IMR-90 (cell line): ENCODE measurements around the gene FEM1B. TPM values are rescaled to one million over a fixed set of nuclear protein-coding genes. Genes with fewer than 3 reads are reported as not detected.

Source experiments
- ATAC-seq: fragments of 200-7000 bp; cut with Tn5 transposase; 2 replicates; pipeline ENCODE4 v1.9.1; 2020; ENCODE audit warnings: low read depth, mild to moderate bottlenecking, moderate library complexity
- BruUV-seq: library from RNA; stranded (reverse); fragments of 400-500 nt; replicated peaks from 2 replicates; lab custom pipeline; 2021; lab: Mats Ljungman, UMichigan
- CTCF ChIA-PET: fragments of 300-600 bp; formaldehyde crosslinking; extraction: SDS; loops from one replicate; lab custom pipeline; 2021; ENCODE audit warnings: antibody characterized with exemption; lab: Yijun Ruan, JAX
- POLR2A ChIA-PET: fragments of 300-600 bp; sonication (Branson Sonifier 250); formaldehyde crosslinking; loops from one replicate; lab custom pipeline; 2022; ENCODE audit warnings: antibody characterized with exemption; ENCODE audit not compliant: unreplicated experiment; lab: Charles Lee
- DNase-seq: peaks from one replicate; pipeline ENCODE4 v3.0.0; 2013
- H2AFZ ChIP-seq: replicated peaks from 2 replicates; pipeline ENCODE3; 2013; ENCODE audit warnings: low read length, mild to moderate bottlenecking; ENCODE audit not compliant: poor library complexity
- H2AK5ac ChIP-seq: 2 replicates; pipeline ENCODE4 v1.6.1; 2013; ENCODE audit warnings: low read depth, low read length, inconsistent platforms
- H2AK9ac ChIP-seq: replicated peaks from 2 replicates; pipeline ENCODE3; 2013; ENCODE audit warnings: mild to moderate bottlenecking, low read depth, low read length, moderate library complexity; ENCODE audit not compliant: poor library complexity
- H2BK120ac ChIP-seq: 2 replicates; pipeline ENCODE4 v1.6.1; 2013; ENCODE audit warnings: low read depth, low read length, inconsistent platforms
- H2BK15ac ChIP-seq: 3 replicates; pipeline ENCODE4 v1.6.1; 2013; ENCODE audit warnings: low read depth, low read length, inconsistent platforms
- H2BK20ac ChIP-seq: 2 replicates; pipeline ENCODE4 v1.6.1; 2013; ENCODE audit warnings: low read depth, mild to moderate bottlenecking, inconsistent platforms, low read length, moderate library complexity
- H2BK5ac ChIP-seq: 2 replicates; pipeline ENCODE4 v1.6.1; 2013; ENCODE audit warnings: mild to moderate bottlenecking, low read depth, low read length, inconsistent platforms; ENCODE audit not compliant: poor library complexity, severe bottlenecking
- H3K14ac ChIP-seq: replicated peaks from 2 replicates; pipeline ENCODE4 v1.6.1; 2013; ENCODE audit warnings: low read depth, low read length, inconsistent platforms
- H3K18ac ChIP-seq: 2 replicates; pipeline ENCODE4 v1.6.1; 2013; ENCODE audit warnings: low read depth, low read length, control low read depth
- H3K23ac ChIP-seq: 2 replicates; pipeline ENCODE4 v1.6.1; 2013; ENCODE audit warnings: low read depth, low read length, inconsistent platforms
- H3K27ac ChIP-seq: 2 replicates; pipeline ENCODE4 v1.5.1; 2013; ENCODE audit warnings: mild to moderate bottlenecking, control low read depth, low read length; ENCODE audit not compliant: insufficient read depth
- H3K27me3 ChIP-seq: 2 replicates; pipeline ENCODE4 v1.6.1; 2013; ENCODE audit warnings: low read length; ENCODE audit not compliant: control insufficient read depth, insufficient read depth
- H3K36me3 ChIP-seq: 2 replicates; pipeline ENCODE4 v1.6.1; 2013; ENCODE audit warnings: low read length, mixed read lengths; ENCODE audit not compliant: control insufficient read depth, insufficient read depth
- H3K4ac ChIP-seq: 2 replicates; pipeline ENCODE4 v1.6.1; 2013; ENCODE audit warnings: low read depth, low read length, inconsistent platforms
- H3K4me1 ChIP-seq: 2 replicates; pipeline ENCODE4 v1.6.1; 2013; ENCODE audit warnings: low read length, mixed read lengths; ENCODE audit not compliant: control insufficient read depth, insufficient read depth
- H3K4me2 ChIP-seq: 2 replicates; pipeline ENCODE4 v1.6.1; 2013; ENCODE audit warnings: low read depth, mild to moderate bottlenecking, control low read depth, low read length, moderate library complexity
- H3K4me3 ChIP-seq: 2 replicates; pipeline ENCODE4 v1.5.1; 2013; ENCODE audit warnings: low read depth, mild to moderate bottlenecking, control low read depth, low read length, moderate library complexity; ENCODE audit not compliant: insufficient read depth
- H3K56ac ChIP-seq: 2 replicates; pipeline ENCODE4 v1.6.1; 2013; ENCODE audit warnings: low read length, inconsistent platforms; ENCODE audit not compliant: insufficient read depth; ENCODE audit errors: extremely low read depth
- H3K79me1 ChIP-seq, 2 experiments: 2 replicates each; pipeline ENCODE4 v1.6.1; 2013; ENCODE audit warnings: low read length in 2 of 2, inconsistent platforms in 1 of 2, low read depth in 1 of 2
- H3K9ac ChIP-seq: 2 replicates; pipeline ENCODE4 v1.6.1; 2013; ENCODE audit warnings: low read depth, low read length, control low read depth
- H3K9me1 ChIP-seq: 2 replicates; pipeline ENCODE4 v1.6.1; 2013; ENCODE audit warnings: low read length, inconsistent platforms; ENCODE audit not compliant: insufficient read depth
- H3K9me3 ChIP-seq: 2 replicates; pipeline ENCODE4 v1.6.1; 2013; ENCODE audit warnings: low read length; ENCODE audit not compliant: control insufficient read depth, insufficient read depth
- H4K20me1 ChIP-seq: 2 replicates; pipeline ENCODE4 v1.6.1; 2013; ENCODE audit warnings: low read length, inconsistent platforms; ENCODE audit not compliant: insufficient read depth
- H4K5ac ChIP-seq: 2 replicates; pipeline ENCODE4 v1.6.1; 2013; ENCODE audit warnings: mild to moderate bottlenecking, low read depth, low read length, control low read depth
- H4K8ac ChIP-seq, 2 experiments: 2 replicates each; pipeline ENCODE4 v1.6.1; 2013; ENCODE audit warnings: low read depth in 2 of 2, low read length in 2 of 2, control low read depth in 1 of 2, inconsistent platforms in 1 of 2
- H4K91ac ChIP-seq: 2 replicates; pipeline ENCODE4 v1.6.1; 2013; ENCODE audit warnings: low read depth, low read length, inconsistent platforms; ENCODE audit not compliant: insufficient read depth
- BHLHE40 ChIP-seq: fragments of 150-350 bp; IDR thresholded peaks from 2 replicates; pipeline ENCODE4 v1.6.1; 2016; ENCODE audit warnings: mild to moderate bottlenecking, low read depth, low read length
- CEBPB ChIP-seq: IDR thresholded peaks from 2 replicates; pipeline ENCODE4 v1.6.1; 2012; ENCODE audit warnings: low read depth, low read length, improper control_type of control experiment
- CHD1 ChIP-seq: IDR thresholded peaks from 2 replicates; pipeline ENCODE4 v1.6.1; 2012; ENCODE audit warnings: low read depth, low read length, improper control_type of control experiment
- CTCF ChIP-seq: conservative IDR thresholded peaks from 2 replicates; pipeline ENCODE4 v1.5.1; 2012; ENCODE audit warnings: mild to moderate bottlenecking, low read depth, low read length, improper control_type of control experiment
- ELK1 ChIP-seq: fragments of 150-350 bp; IDR thresholded peaks from 2 replicates; pipeline ENCODE4 v1.6.1; 2016; ENCODE audit warnings: low read depth, mild to moderate bottlenecking, low read length, moderate library complexity, borderline replicate concordance
- FOS ChIP-seq: fragments of 150-350 bp; IDR thresholded peaks from 2 replicates; pipeline ENCODE4 v1.6.1; 2016; ENCODE audit warnings: low read depth, low read length
- MAFK ChIP-seq: IDR thresholded peaks from 2 replicates; pipeline ENCODE4 v1.6.1; 2012; ENCODE audit warnings: low read depth, low read length, improper control_type of control experiment
- MXI1 ChIP-seq: IDR thresholded peaks from 2 replicates; pipeline ENCODE4 v1.6.1; 2012; ENCODE audit warnings: low read depth, mild to moderate bottlenecking, low read length, moderate library complexity, borderline replicate concordance
- NFE2L2 ChIP-seq: fragments of 150-350 bp; IDR thresholded peaks from 2 replicates; pipeline ENCODE4 v1.6.1; 2016; ENCODE audit warnings: low read depth, mild to moderate bottlenecking, low read length
- POLR2A ChIP-seq: IDR thresholded peaks from 2 replicates; pipeline ENCODE4 v1.6.1; 2012; ENCODE audit warnings: mild to moderate bottlenecking, low read depth, low read length
- RAD21 ChIP-seq: IDR thresholded peaks from 2 replicates; pipeline ENCODE4 v1.6.1; 2012; ENCODE audit warnings: low read length, improper control_type of control experiment
- RCOR1 ChIP-seq: IDR thresholded peaks from 2 replicates; pipeline ENCODE4 v1.6.1; 2012; ENCODE audit warnings: mild to moderate bottlenecking, low read length, improper control_type of control experiment; ENCODE audit not compliant: insufficient replicate concordance
- RFX5 ChIP-seq: IDR thresholded peaks from 2 replicates; pipeline ENCODE4 v1.8.0; 2012; ENCODE audit warnings: low read depth, mild to moderate bottlenecking, low read length, moderate library complexity
- SMC3 ChIP-seq: fragments of 150-350 bp; IDR thresholded peaks from 2 replicates; pipeline ENCODE4 v1.6.1; 2016; ENCODE audit warnings: low read depth, mild to moderate bottlenecking, antibody characterized with exemption, low read length, moderate library complexity
- USF2 ChIP-seq: fragments of 150-350 bp; IDR thresholded peaks from 2 replicates; pipeline ENCODE4 v1.6.1; 2017; ENCODE audit warnings: mild to moderate bottlenecking, antibody characterized with exemption, low read length, low read depth
- WGBS, 2 experiments: methylation state at CpG; one replicate each; pipeline versions ENCODE4 v1.1.5 to v1.1.7; 2013; ENCODE audit warnings: missing lambda C conversion rate in 2 of 2; ENCODE audit not compliant: insufficient read length in 1 of 2; ENCODE audit errors: extremely low coverage in 2 of 2; 5-methylcytosine and 5-hydroxymethylcytosine counted together
- dilution Hi-C: fragments of 300-500 bp; cut with HindIII; formaldehyde crosslinking; loops from one replicate; pipeline ENCODE4 v1.14.3; 2018; ENCODE audit warnings: low sequenced_read_pairs; ENCODE audit not compliant: unreplicated experiment
- in situ Hi-C: fragments of 300-500 bp; cut with MboI; formaldehyde crosslinking; loops from 3 replicates; pipeline ENCODE4 v1.14.3; 2019; ENCODE audit warnings: low sequenced_read_pairs, inconsistent platforms, mixed read lengths
- intact Hi-C: fragments of 100-400 bp; cut with micrococcal nuclease; formaldehyde crosslinking; loops from 2 replicates; pipeline ENCODE4 v1.10.0; 2022
- polyA plus RNA-seq, 3 experiments: library from polyadenylated mRNA; depleted of rRNA; stranded (reverse); fragments of >200 nt; gene quantifications; 2 replicates each; pipeline ENCODE4 v1.2.3, GENCODE V29; 2012; ENCODE audit warnings: low replicate concordance in 1 of 3
- total RNA-seq: library from RNA; depleted of rRNA; stranded (reverse); fragments of >200 nt; gene quantifications from 2 replicates; pipeline ENCODE4 v1.2.3, GENCODE V29; 2012

Gene FEM1B
- total and polyA plus RNA-seq, 2 of the 4 experiments (the other 2 are of a cell fraction), result 16.9 to 51.4 TPM

- peak overlapping the region; percentile 60 for H3K4ac ChIP-seq
- ATAC-seq (no peak), DNase-seq (no peak)
- H3K79me1 ChIP-seq, result no peaks in the 10 kb centered on the region
- peak overlapping the region; percentile 9; the same call in 1 of the 2 replicates for H4K91ac ChIP-seq
- H4K5ac ChIP-seq, result no peak overlapping the region; the same call in 1 of the 2 replicates
- H3K4me3 ChIP-seq, result no peak overlapping the region
- no peaks in the 10 kb centered on the region for H4K20me1 ChIP-seq
- no peak overlapping the region for H2AK9ac ChIP-seq
- peaks cover 7% of the 10 kb centered on the region; the same call in 1 of the 2 replicates for H3K36me3 ChIP-seq
- no peak overlapping the region for H3K9ac ChIP-seq
- H2BK20ac ChIP-seq, result peak overlapping the region; percentile 72; the same call in 1 of the 2 replicates
- H3K27me3 ChIP-seq, result no peaks in the 10 kb centered on the region
- H3K9me3 ChIP-seq, result peaks cover 2% of the 10 kb centered on the region; the same call in 1 of the 2 replicates
- H3K9me1 ChIP-seq, result 0 out of 2 replicates have a peak, but pooled peaks cover 3% of the 10 kb centered on the region
- H2BK5ac ChIP-seq, result no peak overlapping the region
- ChIA-PET CTCF (no interaction called here), POLR2A (no interaction called here)
- in situ Hi-C loops (no loop called here), intact Hi-C loops (no loop called here), dilution Hi-C loops (no loop called here)
- H3K56ac ChIP-seq, result no peak overlapping the region
- 71% methylated on average over 3 of the region's 7 CpGs; no CpG with 5 or more reads in 1 of the 2 experiments for WGBS, 2 experiments
- H2AFZ ChIP-seq, result peak overlapping the region; percentile 16
- H2BK15ac ChIP-seq, result peak overlapping the region; percentile 67; the same call in 1 of the 3 replicates
- peak overlapping the region; percentile 75; the same call in 1 of the 2 replicates for H2AK5ac ChIP-seq
- H3K4me1 ChIP-seq, result peaks cover 14% of the 10 kb centered on the region
- H3K23ac ChIP-seq, result 0 out of 2 replicates have a peak overlapping the region, but pooled peaks have one; percentile 13
- no peak overlapping the region for H3K4me2 ChIP-seq
- no peak overlapping the region for H3K27ac ChIP-seq
- BruUV-seq, result no TSS peak
- H3K14ac ChIP-seq, result 0 out of 2 replicates have a peak overlapping the region, but pooled peaks have one; percentile 10
- peak overlapping the region in 1 of 2 experiments; percentile 50; a peak in 1 of 4 replicates for H4K8ac ChIP-seq
- H3K18ac ChIP-seq, result no peak overlapping the region; the same call in 1 of the 2 replicates
- H2BK120ac ChIP-seq, result peak overlapping the region; percentile 49; the same call in 1 of the 2 replicates
- TF ChIP-seq POLR2A (no peak), MAFK (no peak), FOS (no peak), MXI1 (no peak), RCOR1 (no peak), SMC3 (no peak), USF2 (no peak), NFE2L2 (no peak), CEBPB (no peak), CHD1 (no peak), BHLHE40 (no peak), CTCF (no peak), RAD21 (no peak), ELK1 (no peak), RFX5 (no peak)
These were observed 32.7 kb downstream of the FEM1B start for GRCh38 chr15:68310178-68310803.
